Adrenal gland (tissue), 5 donors: Measurements from ENCODE around the gene RASSF6.

Source experiments
- POLR2A ChIP-seq, 2 donors: fragments of 450-650 bp; IDR thresholded peaks; one replicate each; pipeline ENCODE4 v1.6.1; 2017; ENCODE audit warnings: antibody characterized with exemption in 2 of 2, mild to moderate bottlenecking in 2 of 2, moderate library complexity in 1 of 2
- TF ChIP-seq, protein P1 (sequence below), 6 experiments: fragments of 450-650 bp in 4 of 6; fragments of 200-600 bp in 2 of 6; sonication (generic) in 1 of 6; IDR thresholded peaks; 1 replicate in 5 of 6; 2 replicates in 1 of 6; pipeline versions ENCODE4 v1.5.1 to v1.8.0; 2016 to 2021; ENCODE audit warnings: antibody characterized with exemption in 6 of 6, mild to moderate bottlenecking in 2 of 6, moderate library complexity in 1 of 6
- donor health status: DM: no; HTN: no; CAD: no.

DNA sequence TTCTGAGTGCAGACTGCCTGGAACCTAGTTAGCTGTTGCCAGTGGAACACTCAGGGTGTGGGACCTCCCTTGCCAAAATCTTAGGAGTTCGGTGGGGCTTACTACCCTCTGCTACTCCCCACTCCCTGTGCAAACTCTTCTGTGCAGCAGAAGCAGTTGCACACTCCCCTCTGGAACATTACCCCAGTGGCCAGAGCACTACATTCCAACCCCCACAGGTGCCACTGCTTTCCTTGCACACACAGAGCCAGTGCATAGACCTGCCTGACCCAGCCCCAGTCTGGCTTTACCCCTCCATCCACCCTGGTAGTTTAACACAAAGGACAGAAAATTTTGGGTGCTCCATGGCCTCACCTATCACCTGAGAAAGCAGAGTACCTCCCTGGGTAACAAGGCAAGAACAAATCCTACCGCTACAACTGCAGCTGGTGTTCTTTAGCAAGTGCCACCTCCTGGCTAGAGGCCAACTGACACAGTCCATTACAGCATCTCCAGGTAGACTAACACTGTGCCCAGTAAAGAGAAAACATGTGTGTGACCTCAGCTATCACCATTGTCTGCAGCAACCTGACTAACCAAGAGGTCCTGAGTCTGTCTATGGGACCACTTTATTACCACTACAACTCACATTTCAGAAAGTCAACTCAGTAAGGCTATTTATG, 11.5 kb upstream of the RASSF6 start:
- TF ChIP-seq, protein P1, sequence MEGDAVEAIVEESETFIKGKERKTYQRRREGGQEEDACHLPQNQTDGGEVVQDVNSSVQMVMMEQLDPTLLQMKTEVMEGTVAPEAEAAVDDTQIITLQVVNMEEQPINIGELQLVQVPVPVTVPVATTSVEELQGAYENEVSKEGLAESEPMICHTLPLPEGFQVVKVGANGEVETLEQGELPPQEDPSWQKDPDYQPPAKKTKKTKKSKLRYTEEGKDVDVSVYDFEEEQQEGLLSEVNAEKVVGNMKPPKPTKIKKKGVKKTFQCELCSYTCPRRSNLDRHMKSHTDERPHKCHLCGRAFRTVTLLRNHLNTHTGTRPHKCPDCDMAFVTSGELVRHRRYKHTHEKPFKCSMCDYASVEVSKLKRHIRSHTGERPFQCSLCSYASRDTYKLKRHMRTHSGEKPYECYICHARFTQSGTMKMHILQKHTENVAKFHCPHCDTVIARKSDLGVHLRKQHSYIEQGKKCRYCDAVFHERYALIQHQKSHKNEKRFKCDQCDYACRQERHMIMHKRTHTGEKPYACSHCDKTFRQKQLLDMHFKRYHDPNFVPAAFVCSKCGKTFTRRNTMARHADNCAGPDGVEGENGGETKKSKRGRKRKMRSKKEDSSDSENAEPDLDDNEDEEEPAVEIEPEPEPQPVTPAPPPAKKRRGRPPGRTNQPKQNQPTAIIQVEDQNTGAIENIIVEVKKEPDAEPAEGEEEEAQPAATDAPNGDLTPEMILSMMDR (IDR thresholded peaks at IDR 0.05): no peak
- TF ChIP-seq POLR2A (IDR thresholded peaks at IDR 0.05): no peak
